ENCODE data around the gene EN1.

Gene EN1

DNA sequence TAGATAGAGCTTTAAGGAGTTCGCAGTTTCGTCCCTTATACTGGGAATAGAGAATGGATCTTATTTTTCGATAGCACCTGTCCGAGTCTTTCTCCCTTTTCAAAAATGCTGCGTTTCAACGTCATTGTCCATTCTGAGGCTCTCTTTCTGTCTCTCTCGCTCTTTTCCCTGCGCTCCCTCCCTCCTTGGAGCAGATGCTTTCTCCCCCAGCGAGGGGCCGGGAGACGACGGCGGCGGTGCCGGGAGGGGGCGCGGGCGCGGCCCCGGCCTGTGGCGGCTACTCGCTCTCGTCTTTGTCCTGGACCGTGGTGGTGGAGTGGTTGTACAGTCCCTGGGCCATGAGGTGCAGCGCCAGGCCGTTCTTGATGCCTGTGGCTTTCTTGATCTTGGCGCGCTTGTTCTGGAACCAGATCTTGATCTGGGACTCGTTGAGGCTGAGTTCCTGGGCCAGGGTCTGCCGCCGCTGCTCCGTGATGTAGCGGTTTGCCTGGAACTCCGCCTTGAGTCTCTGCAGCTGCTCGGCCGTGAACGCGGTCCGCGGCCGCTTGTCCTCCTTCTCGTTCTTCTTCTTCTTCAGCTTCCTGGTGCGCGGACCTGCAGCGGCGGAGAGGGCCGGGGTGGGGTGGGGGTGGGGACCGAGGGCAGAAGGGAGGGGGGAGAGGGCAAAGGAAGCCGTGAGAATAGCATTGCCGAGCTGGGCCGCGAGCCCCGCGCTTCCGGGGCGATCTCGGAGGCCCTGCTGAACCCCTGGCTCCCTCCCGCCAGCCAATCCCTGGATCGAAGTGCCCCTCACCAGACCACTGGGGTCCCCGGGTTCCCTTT lies 4.6 kb downstream of the EN1 start:
- no peak for DNase-seq

DNA sequence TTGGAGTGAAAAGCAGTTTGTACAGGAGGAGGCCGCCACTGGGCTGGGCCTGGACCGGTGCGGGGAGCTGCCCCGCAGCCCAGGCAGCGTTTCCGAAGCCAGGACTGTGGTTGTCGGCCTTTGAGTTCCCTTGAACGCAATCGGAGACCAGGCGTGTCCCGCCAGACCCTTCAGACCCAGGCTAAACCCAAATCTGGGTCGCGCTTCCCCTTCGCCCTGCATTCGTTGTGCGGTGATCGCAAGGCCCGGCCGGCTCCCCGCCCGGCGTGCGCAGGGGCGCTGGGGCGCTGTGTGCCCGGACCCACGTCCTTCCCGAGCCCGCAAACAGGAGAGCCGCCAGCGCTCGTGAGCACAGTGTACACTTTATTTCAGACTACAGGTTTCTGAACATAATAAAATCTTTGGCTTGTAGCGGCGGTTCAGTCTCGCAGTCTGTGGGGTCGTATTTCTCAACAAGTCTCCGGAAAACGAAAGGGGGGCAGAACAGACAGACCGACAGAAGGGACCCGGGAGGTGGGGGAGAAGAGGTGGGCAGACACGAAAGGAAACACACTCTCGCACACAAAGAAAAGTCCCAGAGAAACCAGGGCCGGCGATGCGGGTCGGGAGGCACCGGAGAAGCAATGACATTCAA lies 5.5 kb downstream of the EN1 start:
- no peak for DNase-seq

DNA sequence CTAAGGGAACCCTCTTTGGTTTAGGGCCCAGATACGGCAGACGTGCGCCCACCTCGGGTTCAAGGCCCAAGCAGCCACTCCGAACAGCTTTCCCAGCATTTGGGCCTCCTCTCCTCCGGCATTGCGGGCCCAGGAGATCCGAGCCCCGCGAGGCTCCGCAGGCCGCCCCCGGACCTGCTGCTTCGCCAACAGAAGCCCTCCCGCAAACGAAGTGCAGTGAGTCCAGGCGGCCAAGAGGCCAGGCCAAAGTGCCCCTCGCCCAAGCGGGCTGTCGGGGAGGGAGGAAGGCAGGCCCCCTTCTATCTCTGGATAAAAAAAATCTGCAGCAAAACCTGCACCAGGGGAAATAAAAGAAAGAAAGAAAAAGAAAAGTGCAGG lies 6.0 kb downstream of the EN1 start:
- DNase-seq: no peak

DNA sequence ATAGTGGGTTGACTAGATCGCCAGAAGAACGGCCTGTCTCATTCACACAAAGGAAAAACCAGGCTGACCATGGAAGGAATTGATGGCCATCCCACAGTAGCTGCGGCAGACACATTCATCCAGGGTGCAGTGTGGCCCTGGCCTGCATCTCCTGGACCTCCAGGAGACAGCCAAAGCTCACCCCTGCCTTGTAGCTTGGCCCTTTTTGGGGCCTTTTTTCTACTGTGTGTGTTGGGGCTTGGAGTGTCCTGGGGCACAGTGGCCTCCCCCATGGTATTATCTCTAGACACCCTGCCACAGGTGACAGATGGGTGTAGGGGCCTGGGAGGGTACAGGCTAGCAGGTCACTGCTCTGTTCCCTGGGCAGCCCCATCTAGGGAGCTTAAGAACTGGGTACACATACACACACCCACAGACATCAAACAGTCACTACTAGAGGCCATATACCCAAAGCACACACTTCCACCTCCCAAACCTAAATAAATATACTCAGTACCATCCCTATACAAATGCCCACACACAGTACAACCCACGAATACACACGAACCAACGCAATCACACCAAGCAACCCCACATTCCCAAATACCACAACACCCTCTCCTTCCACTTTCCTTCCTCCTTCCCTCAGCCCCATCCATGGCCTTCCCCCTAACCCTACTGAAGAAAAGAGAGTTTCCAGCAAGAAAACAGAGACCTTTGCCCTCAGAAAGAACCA lies 8.6 kb downstream of the EN1 start:
- no peak for DNase-seq

- DNase-seq: no peak
These were observed 9.8 kb downstream of the EN1 start for GRCh38 chr2:118837621-118838020.

- no peak for DNase-seq
These were observed 10.4 kb downstream of the EN1 start for GRCh38 chr2:118837067-118837466.

- DNase-seq: no peak
These were observed 11.0 kb downstream of the EN1 start for GRCh38 chr2:118836411-118836930.

- DNase-seq: no peak
These were observed 11.6 kb downstream of the EN1 start for GRCh38 chr2:118835746-118836410.

- no peak for DNase-seq
These were observed 12.3 kb downstream of the EN1 start for GRCh38 chr2:118834901-118835745.

- no peak for DNase-seq
These were observed 13.0 kb downstream of the EN1 start for GRCh38 chr2:118834440-118834810.

DNA sequence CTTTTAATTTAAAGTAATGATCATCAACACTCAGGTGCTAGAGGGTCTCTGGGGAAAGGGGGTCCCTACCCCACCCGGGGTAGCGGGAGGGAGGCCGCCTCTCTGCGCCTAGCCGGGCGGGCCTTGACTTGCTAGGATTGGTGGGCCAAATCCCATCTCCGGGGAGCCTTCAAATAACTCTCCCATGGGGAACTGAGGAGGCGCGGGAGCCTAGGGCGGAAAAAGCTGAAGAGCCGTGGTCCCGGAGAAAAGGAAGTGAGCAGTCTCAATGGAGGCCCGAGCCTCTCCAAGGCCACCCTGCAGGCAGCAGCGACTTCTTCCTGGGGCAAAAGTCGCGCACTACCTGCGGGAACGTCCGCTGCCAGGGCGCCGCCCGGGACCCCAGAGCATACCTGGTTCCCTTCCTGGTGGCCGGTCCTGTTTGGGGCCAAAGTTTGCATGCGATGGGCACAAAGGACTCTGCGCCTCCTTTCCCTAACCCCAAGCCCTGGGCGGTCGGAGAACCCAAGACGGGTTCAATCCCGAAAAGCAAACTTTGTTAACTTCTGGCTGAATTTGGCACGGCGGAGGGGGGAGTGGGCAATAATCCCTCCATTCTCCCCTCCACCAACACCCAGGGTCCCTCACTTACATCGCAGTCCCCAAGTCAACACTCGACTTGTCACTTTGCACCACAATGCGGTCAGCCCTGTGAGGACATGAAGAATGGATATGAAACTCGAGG lies 13.6 kb downstream of the EN1 start:
- DNase-seq: no peak

GRCh38 chr2:118832791-118833715 lies 14.4 kb downstream of the EN1 start:
- DNase-seq: no peak

GRCh38 chr2:118832071-118832790 lies 15.2 kb downstream of the EN1 start:
- DNase-seq: no peak

DNA sequence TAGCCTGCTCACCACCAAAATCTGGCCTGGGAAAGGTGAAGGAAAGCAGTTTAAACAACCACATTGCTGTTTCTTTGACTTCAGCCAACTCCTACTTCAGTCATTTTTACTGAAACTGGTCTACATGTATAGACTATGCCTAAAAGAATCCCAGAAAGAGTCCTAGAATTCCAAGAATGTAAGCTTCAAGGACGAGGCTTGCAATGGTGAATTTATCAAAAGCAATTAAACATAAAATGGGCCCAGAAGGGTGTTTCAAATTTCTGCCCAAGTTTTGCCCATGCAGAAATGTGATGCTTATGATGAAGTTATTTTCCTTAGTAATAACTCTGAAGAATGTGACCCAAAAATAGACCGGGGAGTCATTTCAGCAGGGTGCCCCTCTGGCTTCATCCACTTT lies 16.6 kb downstream of the EN1 start:
- no peak for DNase-seq

GRCh38 chr2:118830118-118830517 lies 17.3 kb downstream of the EN1 start:
- DNase-seq: no peak

- no peak for DNase-seq
These were observed 21.4 kb downstream of the EN1 start for GRCh38 chr2:118826093-118826492.

DNA sequence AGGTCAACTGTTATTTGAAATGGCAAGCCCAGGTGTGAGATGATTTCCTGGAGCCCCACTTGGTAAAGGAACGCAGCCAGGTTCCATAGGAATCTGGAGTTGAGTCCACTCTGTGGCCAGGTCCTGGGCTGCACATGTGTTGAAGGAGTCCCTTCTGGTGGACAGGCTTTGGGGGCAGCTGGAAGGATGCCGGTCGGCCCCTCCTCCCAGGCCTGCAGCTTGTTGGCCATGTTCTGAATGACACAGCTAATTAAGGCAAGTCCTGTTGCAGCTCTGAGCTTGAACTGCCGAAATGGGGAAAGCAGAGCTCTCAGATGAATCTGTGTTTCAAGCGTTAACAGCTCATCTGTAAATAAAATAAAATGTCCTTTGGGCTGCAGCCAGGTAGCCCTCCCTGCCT lies 23.8 kb downstream of the EN1 start:
- no peak for DNase-seq

DNA sequence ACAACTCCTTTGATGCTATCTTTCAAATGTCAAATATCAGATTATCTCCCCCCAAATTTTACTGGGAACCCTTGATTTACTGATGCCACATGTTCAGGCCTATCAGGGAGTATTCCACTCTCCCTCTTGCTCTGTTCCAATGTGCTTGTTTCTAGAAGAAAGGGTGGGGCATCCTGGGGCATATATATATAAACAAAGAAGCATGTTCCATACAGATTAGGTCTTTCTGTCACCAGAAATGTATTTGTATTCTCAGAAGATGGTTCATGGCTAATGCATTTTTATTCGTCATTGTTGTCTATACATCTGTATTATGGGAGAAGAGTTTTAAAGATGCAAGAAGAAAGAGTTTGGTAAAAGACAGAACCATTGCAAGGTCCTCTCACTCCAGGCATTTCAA lies 24.9 kb downstream of the EN1 start:
- no peak for DNase-seq

GRCh38 chr2:118822015-118822414 lies 25.4 kb downstream of the EN1 start:
- DNase-seq: no peak

GRCh38 chr2:118817469-118817868 lies 30.0 kb downstream of the EN1 start:
- no peak for DNase-seq

All from CD4-positive, alpha-beta T cell treated with Interleukin-12 subunit alpha and Interleukin-12 subunit beta, for 1 hour (primary cell).